Urothelium cell line (cell line): Measurements from ENCODE around the gene DUS2.
"Not testable (repeated sequence)": the region's sequence is repeated elsewhere in the genome, so short reads cannot be mapped to it uniquely, and the experiment has no call there.

Source experiments
- DNase-seq: peaks from one replicate; pipeline ENCODE4 v3.0.0; 2011; ENCODE audit warnings: low spot score, mixed read lengths
- FAIRE-seq: peaks from 2 replicates; lab custom pipeline; 2011; peaks lifted over from hg19 to GRCh38; lab: Jason Lieb, UNC

DUS2 gene

GRCh38 chr16:68088130-68088972 lies 65.3 kb downstream of the DUS2 start:
- DNase-seq (no peak), FAIRE-seq (no peak)

DNA sequence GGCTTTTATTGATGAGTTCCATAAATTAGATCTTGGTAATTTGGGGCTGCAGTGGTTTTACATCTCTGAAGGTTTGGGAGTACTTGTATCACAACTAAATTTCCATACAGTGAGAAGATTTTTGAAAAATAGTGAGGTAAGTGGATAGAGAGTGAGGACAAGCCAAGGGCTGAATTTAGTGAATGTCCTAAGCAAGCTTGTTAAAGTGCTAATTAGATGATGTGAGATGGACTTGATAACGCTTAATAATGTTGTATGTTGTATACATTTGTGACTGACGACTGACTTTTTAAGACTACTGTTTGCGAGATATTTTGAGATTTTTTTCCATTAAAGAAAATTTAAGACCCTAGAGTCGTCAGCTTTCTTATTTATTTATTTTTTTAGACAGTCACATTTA lies 66.0 kb downstream of the DUS2 start:
- no peak for DNase-seq
- no peak for FAIRE-seq

- no peak for FAIRE-seq
- no peak for DNase-seq
Observed at GRCh38 chr16:68090130-68090529, 67.0 kb downstream of the DUS2 start.

DNA sequence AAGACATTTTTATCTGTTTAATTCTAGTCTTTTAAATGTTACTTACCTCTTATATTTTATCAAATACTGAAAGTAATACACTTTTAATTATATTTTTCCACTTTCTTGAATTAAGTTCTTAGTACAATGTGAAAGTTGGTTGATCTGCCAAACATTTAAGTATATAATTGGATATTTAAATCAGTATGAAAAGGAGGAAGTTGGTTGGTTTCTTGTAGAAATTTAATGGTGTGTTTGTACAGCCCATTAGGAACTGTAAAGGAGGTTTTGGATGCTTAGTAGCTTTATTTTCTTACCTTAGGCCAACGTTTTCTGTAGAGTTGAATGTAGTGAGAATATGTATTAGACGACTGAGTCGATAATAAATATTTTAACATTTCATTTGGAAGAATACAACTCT lies 67.4 kb downstream of the DUS2 start:
- no peak for FAIRE-seq
- DNase-seq: no peak

DNA sequence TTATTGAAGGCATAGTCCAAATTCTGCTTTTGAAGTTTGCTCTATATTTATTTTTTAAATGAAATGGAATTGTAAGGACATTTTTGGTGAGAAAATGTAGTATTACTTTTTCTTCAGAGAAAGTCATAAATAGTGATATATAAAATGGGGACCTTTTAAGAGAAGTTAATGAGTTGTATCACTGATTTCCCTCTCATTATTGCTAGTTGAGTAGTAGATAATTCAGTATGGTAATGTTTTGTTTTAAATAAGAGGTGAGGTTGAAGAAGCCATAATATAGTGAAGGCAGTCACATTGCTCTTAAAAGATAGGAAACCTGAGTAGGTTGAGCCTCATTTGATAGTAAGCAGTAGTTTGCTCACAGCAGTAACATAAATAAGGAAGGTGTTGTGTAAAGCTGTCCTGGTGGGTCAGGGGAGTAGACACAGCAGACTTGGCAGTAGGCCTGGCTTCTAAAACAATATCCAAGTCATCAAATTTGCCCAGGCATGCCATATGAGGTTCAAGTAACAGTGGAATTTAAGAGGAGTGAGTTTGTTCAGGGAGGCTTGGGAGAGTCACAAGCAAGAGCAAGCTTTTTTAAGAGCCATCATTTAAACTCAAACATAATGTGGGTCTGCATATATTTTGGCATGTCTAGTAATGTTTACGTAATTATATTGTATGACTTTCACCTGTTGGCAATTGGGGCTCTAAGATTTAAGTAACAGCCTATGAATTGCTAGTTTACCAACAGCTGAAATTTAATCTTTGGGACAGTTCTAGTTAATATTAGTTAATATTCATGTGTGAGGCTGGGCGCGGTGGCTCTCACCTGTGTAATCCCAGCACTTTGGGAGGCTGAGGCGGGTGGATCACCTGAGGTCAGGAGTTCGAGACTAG lies 68.5 kb downstream of the DUS2 start:
- DNase-seq (peak; percentile 44), FAIRE-seq (no peak)

GRCh38 chr16:68092275-68092674 lies 69.2 kb downstream of the DUS2 start:
- FAIRE-seq, DNase-seq: not testable (repeated sequence)

GRCh38 chr16:68093816-68094613 lies 70.9 kb downstream of the DUS2 start:
- FAIRE-seq (no peak), DNase-seq (no peak)

DNA sequence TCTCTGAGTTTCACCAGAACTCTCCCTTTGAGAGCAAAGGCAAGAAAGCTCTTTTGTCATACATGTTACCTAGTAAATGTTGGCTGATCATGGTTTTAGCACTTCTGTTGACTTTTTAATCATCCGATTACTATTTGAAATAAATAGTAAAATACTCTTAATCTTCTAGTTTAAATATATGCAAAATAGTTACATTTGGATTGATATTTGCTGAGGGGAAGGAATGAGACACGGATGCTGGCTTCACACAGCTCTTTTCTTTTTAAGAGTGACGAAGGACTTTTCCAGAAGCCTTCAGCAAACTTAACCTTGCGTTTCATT lies 71.5 kb downstream of the DUS2 start:
- DNase-seq (no peak), FAIRE-seq (no peak)

DNA sequence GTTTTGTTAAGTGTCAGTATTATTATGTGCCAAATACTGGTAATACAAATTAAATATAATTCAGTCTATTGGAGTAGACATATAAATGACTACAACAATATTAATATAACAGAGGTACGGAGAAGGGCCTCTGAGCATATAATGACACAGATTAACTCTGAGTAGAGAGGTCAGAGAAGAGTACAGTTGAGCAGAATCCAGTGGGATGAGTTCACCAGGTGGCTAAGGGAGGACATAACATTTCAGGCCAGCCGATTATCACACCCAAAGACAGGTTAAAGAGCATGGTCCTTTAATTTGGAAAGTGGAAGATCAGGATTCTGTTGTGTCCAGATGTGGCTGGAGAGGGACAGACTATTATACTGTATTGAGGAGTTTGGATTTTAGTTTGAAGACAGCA lies 73.4 kb downstream of the DUS2 start:
- FAIRE-seq: no peak
- no peak for DNase-seq

DNA sequence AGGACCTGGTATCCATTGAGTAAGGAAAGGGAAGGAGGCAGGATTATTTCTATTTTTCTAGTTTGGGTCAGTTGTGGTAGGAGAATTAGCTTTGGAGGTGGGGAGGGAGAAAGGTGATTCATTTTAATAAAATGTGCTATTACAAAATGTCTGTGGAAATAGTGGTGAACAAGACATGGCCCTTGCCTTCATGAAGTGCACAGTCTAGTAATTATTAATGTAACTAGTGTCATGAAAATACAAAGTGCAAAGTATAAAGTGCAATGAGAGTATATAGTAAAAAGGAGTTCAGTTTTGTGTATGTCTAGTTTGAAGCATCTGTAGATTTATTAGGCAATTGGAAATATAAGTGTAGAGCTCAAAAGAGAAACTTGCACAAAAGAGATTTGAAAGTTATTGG lies 74.0 kb downstream of the DUS2 start:
- DNase-seq: no peak
- FAIRE-seq: no peak

DNA sequence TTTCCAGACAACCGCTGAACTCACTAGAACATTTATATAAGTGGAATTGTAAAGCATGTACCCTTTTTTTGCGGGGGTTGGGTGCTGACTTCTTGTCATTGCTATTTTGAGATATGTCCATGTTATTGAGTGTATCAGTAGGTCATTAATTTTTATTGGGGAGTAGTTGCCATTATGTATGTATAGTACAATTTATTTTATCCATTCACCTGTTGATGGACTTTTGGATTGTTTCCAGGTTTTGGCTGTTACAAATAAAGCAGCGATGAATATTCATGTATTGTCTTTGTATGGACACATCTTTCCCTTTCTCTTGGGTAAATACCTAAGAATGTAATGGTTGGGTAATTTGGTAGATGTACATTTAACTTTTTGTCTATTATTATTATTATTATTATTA lies 74.8 kb downstream of the DUS2 start:
- FAIRE-seq: no peak
- DNase-seq: no peak

DNA sequence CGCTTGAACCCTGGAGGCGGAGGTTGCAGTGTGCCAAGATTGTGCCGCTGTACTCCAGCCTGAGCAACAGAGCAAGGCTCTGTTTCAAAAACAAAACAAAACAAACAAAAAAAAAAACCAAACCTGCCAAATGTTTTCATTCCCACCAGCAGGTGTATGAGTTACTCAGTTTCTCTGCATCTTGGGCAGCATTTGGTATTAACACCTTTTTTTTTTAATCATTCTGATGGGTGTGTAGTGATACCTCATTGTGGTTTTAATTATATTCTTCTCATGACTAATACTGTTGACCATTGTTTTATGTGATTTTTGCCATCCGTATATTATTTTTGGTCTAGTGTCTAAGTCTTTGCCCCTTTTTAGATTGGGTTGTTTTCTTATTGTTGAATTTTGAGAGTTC lies 77.4 kb downstream of the DUS2 start:
- no peak for FAIRE-seq

GRCh38 chr16:68105611-68106010 lies 82.5 kb downstream of the DUS2 start:
- DNase-seq: no peak
- FAIRE-seq: no peak

More for the DNA sequence above, 77.4 kb downstream of the DUS2 start:
- no peak for DNase-seq

DNA sequence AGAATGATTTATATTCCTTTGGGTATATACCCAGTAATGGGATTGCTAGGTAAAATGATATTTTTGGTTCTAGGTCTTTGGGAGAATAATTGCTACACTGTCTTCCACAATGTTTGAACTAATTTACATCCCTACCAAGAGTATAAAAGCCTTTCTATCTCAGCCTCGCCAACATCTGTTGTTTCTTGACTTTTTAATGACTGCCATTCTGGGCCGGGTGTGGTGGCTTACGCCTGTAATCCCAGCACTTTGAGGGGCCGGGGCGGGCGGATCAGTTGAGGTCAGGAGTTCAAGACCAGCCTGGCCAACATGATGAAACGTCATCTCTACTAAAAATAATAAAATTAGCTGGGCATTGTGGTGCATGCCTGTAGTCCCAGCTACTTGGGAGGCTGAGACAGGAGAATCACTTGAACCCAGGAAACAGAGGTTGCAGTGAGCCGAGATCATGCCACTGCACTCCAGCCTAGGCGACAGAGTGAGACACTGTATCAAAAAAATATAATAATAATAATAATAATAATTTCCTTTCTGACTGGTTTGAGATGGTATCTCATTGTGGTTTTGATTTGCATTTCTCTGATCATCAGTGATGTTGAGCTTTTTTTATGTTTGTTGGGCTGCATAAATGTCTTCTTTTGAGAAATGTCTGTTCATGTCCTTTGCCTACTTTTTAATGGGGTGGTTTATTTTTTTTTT lies 84.3 kb downstream of the DUS2 start:
- not testable (repeated sequence) for DNase-seq, FAIRE-seq

GRCh38 chr16:68109156-68109555 lies 86.1 kb downstream of the DUS2 start:
- FAIRE-seq, DNase-seq: not testable (repeated sequence)

GRCh38 chr16:68110611-68111010 lies 87.5 kb downstream of the DUS2 start:
- DNase-seq, FAIRE-seq: not testable (repeated sequence)

DNA sequence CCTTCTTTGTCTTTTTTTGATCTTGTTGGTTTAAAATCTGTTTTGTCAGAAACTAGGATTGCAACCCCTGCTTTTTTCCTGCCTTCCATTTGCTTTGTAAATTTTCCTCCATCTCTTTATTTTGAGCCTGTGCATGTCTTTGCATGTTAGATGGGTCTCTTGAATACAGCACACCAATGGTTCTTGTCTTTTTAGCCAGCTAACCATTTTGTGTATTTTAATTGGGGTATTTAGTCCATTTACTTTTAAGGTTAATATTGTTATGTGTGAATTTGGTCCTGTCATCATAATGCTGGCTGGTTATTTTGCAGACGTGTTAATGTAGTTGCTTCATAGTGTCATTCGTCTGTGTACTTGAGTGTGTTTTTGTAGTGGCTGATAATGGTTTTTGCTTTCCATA lies 88.3 kb downstream of the DUS2 start:
- DNase-seq: no peak
- FAIRE-seq: no peak

GRCh38 chr16:68113059-68113761 lies 90.1 kb downstream of the DUS2 start:
- FAIRE-seq: no peak
- no peak for DNase-seq

GRCh38 chr16:68113765-68114240 lies 90.7 kb downstream of the DUS2 start:
- FAIRE-seq (no peak), DNase-seq (no peak)

DNA sequence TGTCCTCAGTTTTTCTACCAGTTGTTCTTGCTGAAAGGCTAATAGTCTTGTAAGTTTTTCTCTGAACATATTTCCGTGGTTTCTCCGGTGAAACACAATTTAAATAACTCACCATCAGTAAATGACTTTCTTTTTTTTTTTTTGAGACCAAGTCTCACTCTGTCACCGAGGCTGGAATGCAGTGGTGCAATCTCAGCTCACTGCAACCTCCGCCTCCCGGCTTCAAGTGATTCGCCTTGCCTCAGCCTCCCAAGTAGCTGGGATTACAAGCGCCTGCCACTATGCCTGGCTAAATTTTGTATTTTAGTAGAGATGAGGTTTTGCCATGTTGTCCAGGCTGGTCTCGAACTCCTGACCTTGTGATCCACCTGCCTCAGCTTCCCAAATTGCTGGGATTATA lies 91.9 kb downstream of the DUS2 start:
- DNase-seq, FAIRE-seq: not testable (repeated sequence)
